ENCODE data around the gene RPGR. TPM values are rescaled to one million over a fixed set of nuclear protein-coding genes. Genes with fewer than 3 reads are reported as not detected.

The RPGR gene
- total RNA-seq, 1 experiment from 2014 or later = not detected

DNA sequence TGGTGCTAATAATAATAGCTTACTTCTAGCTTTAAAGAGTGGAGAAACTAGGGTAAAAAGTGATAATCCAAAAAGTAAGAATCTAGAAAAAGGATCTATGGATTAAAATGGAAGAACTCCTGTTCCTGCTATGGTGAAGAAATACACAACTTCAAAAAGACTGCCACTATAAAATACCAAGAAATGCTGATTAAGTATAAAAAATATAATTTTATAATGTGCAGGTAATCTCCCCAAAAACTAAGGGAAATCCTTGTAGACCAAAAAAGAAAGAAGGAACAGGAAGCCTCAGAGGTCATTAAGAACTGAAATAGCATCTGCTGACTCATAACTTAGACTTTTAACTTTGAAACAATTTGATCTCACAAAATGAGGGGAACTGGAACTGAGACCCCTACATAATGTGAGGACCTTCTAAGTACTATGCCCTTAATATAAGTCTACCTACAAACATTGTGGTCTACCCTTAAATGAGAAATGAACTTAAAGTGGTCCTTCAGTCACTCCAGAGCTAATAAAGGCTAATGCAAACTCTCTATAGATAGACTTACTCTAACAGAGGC, 56.1 kb downstream of the RPGR start:
- DNase-seq = no peak
- POLR2A ChIA-PET (ENCODE audit: unreplicated experiment) = no interaction called here
- BruUV-seq (replicated peaks) = no TSS peak
- no peak overlapping the region for H3K27ac ChIP-seq
- no peak overlapping the region for H3K4me2 ChIP-seq
- H3K79me2 ChIP-seq (ENCODE audit: low read depth) = no peaks in the 10 kb centered on the region
- H3K4me3 ChIP-seq = no peak overlapping the region
- TF ChIP-seq, protein P1, sequence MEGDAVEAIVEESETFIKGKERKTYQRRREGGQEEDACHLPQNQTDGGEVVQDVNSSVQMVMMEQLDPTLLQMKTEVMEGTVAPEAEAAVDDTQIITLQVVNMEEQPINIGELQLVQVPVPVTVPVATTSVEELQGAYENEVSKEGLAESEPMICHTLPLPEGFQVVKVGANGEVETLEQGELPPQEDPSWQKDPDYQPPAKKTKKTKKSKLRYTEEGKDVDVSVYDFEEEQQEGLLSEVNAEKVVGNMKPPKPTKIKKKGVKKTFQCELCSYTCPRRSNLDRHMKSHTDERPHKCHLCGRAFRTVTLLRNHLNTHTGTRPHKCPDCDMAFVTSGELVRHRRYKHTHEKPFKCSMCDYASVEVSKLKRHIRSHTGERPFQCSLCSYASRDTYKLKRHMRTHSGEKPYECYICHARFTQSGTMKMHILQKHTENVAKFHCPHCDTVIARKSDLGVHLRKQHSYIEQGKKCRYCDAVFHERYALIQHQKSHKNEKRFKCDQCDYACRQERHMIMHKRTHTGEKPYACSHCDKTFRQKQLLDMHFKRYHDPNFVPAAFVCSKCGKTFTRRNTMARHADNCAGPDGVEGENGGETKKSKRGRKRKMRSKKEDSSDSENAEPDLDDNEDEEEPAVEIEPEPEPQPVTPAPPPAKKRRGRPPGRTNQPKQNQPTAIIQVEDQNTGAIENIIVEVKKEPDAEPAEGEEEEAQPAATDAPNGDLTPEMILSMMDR (conservative IDR thresholded peaks at IDR 0.05) = no peak
- TF ChIP-seq EZH2 (IDR thresholded peaks at IDR 0.05; ENCODE audit: low read depth) = no peak
- no peak overlapping the region for H2AFZ ChIP-seq
- no peaks in the 10 kb centered on the region for H3K9me2 ChIP-seq (ENCODE audit: insufficient read depth)
- no peaks in the 10 kb centered on the region for H4K20me1 ChIP-seq (ENCODE audit: insufficient read depth)
- H3K36me3 ChIP-seq (ENCODE audit: low read depth) = no peaks in the 10 kb centered on the region
- H3K27me3 ChIP-seq (ENCODE audit: insufficient read depth, low read depth) = no peaks in the 10 kb centered on the region
- intact Hi-C loops (cut with micrococcal nuclease; ENCODE audit: unreplicated experiment) = no loop called here
- H3K9me3 ChIP-seq (ENCODE audit: insufficient read depth, low read depth) = no peaks in the 10 kb centered on the region
- CTCF ChIA-PET = no interaction called here
- H3F3A ChIP-seq (ENCODE audit: insufficient read depth, low read depth) = no peaks in the 10 kb centered on the region
- no peaks in the 10 kb centered on the region for H3K4me1 ChIP-seq (replicated peaks; ENCODE audit: insufficient read depth)

DNA sequence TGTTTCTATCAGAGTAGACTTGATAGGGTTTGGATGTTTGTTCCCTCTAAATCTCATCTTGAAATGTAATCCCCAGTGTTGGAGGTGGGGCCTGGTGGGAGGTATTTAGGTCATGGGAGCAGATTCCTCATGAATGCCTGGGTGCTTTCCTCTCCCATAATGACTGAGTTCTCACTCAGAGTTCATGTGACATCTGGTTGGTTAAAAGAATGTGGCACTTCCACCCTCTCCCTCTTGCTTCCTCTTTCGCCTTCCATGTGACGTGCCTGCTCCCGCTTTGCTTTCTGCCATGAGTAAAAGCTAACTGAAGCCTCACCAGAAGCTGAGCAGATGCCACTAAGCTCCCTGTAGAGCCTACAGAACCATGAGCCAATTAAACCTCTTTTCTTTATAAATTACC, 59.3 kb downstream of the RPGR start:
- H3K4me2 ChIP-seq = no peak overlapping the region
- no peaks in the 10 kb centered on the region for H3K36me3 ChIP-seq (ENCODE audit: low read depth)
- TF ChIP-seq, protein P1 (conservative IDR thresholded peaks at IDR 0.05) = no peak
- TF ChIP-seq EZH2 (IDR thresholded peaks at IDR 0.05; ENCODE audit: low read depth) = no peak
- no peak overlapping the region for H3K27ac ChIP-seq
- no peaks in the 10 kb centered on the region for H4K20me1 ChIP-seq (ENCODE audit: insufficient read depth)
- H3K4me3 ChIP-seq = no peak overlapping the region
- H3K27me3 ChIP-seq (ENCODE audit: insufficient read depth, low read depth) = no peaks in the 10 kb centered on the region
- no TSS peak for BruUV-seq (replicated peaks)
- ChIA-PET POLR2A (ENCODE audit: unreplicated experiment) (no interaction called here), CTCF (no interaction called here)
- no peaks in the 10 kb centered on the region for H3F3A ChIP-seq (ENCODE audit: insufficient read depth, low read depth)
- DNase-seq = no peak
- H3K4me1 ChIP-seq (replicated peaks; ENCODE audit: insufficient read depth) = no peaks in the 10 kb centered on the region
- intact Hi-C loops (cut with micrococcal nuclease; ENCODE audit: unreplicated experiment) = no loop called here
- H3K9me3 ChIP-seq (ENCODE audit: insufficient read depth, low read depth) = no peaks in the 10 kb centered on the region
- H3K79me2 ChIP-seq (ENCODE audit: low read depth) = no peaks in the 10 kb centered on the region
- H2AFZ ChIP-seq = no peak overlapping the region
- no peaks in the 10 kb centered on the region for H3K9me2 ChIP-seq (ENCODE audit: insufficient read depth)

DNA sequence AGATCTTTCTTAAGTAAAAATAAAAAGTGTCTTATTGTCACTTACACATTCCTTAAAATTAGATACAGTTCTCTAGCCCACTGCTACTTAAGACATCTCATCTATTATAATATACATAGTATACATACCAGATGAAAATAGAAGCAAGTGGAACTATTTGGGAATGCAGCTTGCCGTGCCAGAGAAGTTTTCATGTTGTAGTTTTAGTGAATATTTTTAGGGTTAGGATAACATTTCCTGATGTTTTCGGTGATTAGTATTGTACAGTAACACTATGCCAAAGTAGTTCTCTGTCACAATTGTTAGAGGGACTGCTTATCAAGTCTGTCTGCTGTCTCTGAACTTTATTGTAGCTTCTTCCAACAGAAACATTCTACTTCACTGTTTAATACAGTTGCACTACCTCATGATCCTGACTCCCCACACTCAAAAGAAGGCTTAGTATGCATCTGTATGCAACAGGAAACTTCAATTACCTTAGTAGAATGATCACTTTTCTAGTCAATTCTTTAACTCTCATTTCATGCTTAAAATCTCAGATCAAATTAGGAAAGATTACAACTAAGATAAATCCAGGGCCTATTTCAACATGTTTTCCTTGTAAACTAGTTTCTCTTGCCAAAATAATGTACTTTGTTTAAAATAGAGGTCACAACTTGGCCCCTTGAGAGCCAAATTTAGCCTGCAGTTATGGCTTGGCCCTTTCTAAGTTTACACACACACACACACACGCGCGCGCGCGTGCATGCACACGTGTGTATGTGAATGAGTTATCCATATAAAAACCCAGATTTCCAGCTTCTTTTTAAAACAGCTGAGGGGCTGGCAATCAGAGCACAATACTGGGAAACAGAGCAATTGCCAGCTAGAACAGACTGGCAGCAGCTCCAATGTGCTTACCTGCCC, 64.3 kb downstream of the RPGR start:
- Histone ChIP-seq H3K9me2 (ENCODE audit: insufficient read depth) (no peaks in the 10 kb centered on the region), H3K4me2 (no peak overlapping the region), H3K79me2 (ENCODE audit: low read depth) (no peaks in the 10 kb centered on the region), H3K4me1 (replicated peaks; ENCODE audit: insufficient read depth) (no peaks in the 10 kb centered on the region), H3K9me3 (ENCODE audit: insufficient read depth, low read depth) (no peaks in the 10 kb centered on the region), H3K4me3 (no peak overlapping the region), H4K20me1 (ENCODE audit: insufficient read depth) (no peaks in the 10 kb centered on the region), H3K27me3 (ENCODE audit: insufficient read depth, low read depth) (no peaks in the 10 kb centered on the region), H3F3A (ENCODE audit: insufficient read depth, low read depth) (no peaks in the 10 kb centered on the region), H2AFZ (no peak overlapping the region), H3K36me3 (ENCODE audit: low read depth) (no peaks in the 10 kb centered on the region), H3K27ac (no peak overlapping the region)
- CTCF ChIA-PET = no interaction called here
- no TSS peak for BruUV-seq (replicated peaks)
- intact Hi-C loops (cut with micrococcal nuclease; ENCODE audit: unreplicated experiment) = no loop called here
- DNase-seq = no peak
- TF ChIP-seq, protein P1 (conservative IDR thresholded peaks at IDR 0.05) = no peak
- TF ChIP-seq EZH2 (IDR thresholded peaks at IDR 0.05; ENCODE audit: low read depth) = no peak
- POLR2A ChIA-PET (ENCODE audit: unreplicated experiment) = no interaction called here
